Measurements from ENCODE around the gene FGA. TPM values are rescaled to one million over a fixed set of nuclear protein-coding genes. Genes with fewer than 3 reads are reported as not detected.

The FGA gene
- total RNA-seq, 1 donor from 2014 or later, result 13.5 TPM

- no peaks in the 10 kb centered on the region for H3K36me3 Mint-ChIP-seq (ENCODE audit: insufficient read depth)
- H3K27me3 Mint-ChIP-seq, result no peaks in the 10 kb centered on the region
- peak; percentile 52 for DNase-seq (ENCODE audit: low spot score, unreplicated experiment)
- H3K4me1 Mint-ChIP-seq (ENCODE audit: low read depth), result peaks cover 14% of the 10 kb centered on the region
- H3K4me3 Mint-ChIP-seq (ENCODE audit: low read depth), result no peak overlapping the region
- peak; percentile 93 for TF ChIP-seq CTCF (IDR thresholded peaks at IDR 0.05; ENCODE audit: unreplicated experiment)
- H3K27ac Mint-ChIP-seq, result peak overlapping the region; percentile 71
- H3K9me3 Mint-ChIP-seq (ENCODE audit: low read depth), result no peaks in the 10 kb centered on the region
Observed at GRCh38 chr4:154551872-154552686, 38.5 kb downstream of the FGA start.

- Mint-ChIP-seq H3K36me3 (ENCODE audit: insufficient read depth) (peaks cover 4% of the 10 kb centered on the region), H3K9me3 (ENCODE audit: low read depth) (no peaks in the 10 kb centered on the region), H3K4me3 (ENCODE audit: low read depth) (peak within 1 kb of the TSS; percentile 97), H3K4me1 (ENCODE audit: low read depth) (peaks cover 14% of the 10 kb centered on the region), H3K27me3 (no peaks in the 10 kb centered on the region), H3K27ac (peak within 1 kb of the TSS; percentile 97)
- DNase-seq (ENCODE audit: low spot score, unreplicated experiment), result peak; percentile 95
- no peak for TF ChIP-seq CTCF (IDR thresholded peaks at IDR 0.05; ENCODE audit: unreplicated experiment)
Observed at GRCh38 chr4:154549894-154550790, 40.4 kb downstream of the FGA start, which contains the start of gene PLRG1. Gene PLRG1 (minus strand): TSS chr4:154550400. CDS start chr4:154550308, 92 bp downstream.

GRCh38 chr4:154545689-154546088, 44.9 kb downstream of the FGA start:
- Mint-ChIP-seq H3K9me3 (ENCODE audit: low read depth) (peaks cover 3% of the 10 kb centered on the region), H3K27me3 (no peaks in the 10 kb centered on the region), H3K27ac (no peak overlapping the region), H3K4me3 (ENCODE audit: low read depth) (no peak overlapping the region), H3K4me1 (ENCODE audit: low read depth) (peaks cover 14% of the 10 kb centered on the region), H3K36me3 (ENCODE audit: insufficient read depth) (peaks cover 23% of the 10 kb centered on the region)
- DNase-seq (ENCODE audit: low spot score, unreplicated experiment), result no peak
- peak; percentile 35 for TF ChIP-seq CTCF (IDR thresholded peaks at IDR 0.05; ENCODE audit: unreplicated experiment)

GRCh38 chr4:154542271-154542879, 48.2 kb downstream of the FGA start:
- no peak overlapping the region for H3K4me3 Mint-ChIP-seq (ENCODE audit: low read depth)
- no peak for DNase-seq (ENCODE audit: low spot score, unreplicated experiment)
- no peaks in the 10 kb centered on the region for H3K4me1 Mint-ChIP-seq (ENCODE audit: low read depth)
- H3K9me3 Mint-ChIP-seq (ENCODE audit: low read depth), result peaks cover 3% of the 10 kb centered on the region
- H3K27ac Mint-ChIP-seq, result no peak overlapping the region
- no peaks in the 10 kb centered on the region for H3K27me3 Mint-ChIP-seq
- no peak for TF ChIP-seq CTCF (IDR thresholded peaks at IDR 0.05; ENCODE audit: unreplicated experiment)
- peaks cover 34% of the 10 kb centered on the region for H3K36me3 Mint-ChIP-seq (ENCODE audit: insufficient read depth)

Other genes with a start within 250 kb of the FGA start
- gene DCHS2, start 98.9 kb downstream of the FGA start, total RNA-seq, result 0.43 and 0.64 TPM in 2 replicates
- 96.3 and 102 TPM in 2 replicates for gene PLRG1, start 40.3 kb downstream of the FGA start, total RNA-seq
- 37.7 and 63.3 TPM in 2 replicates for gene FGB, start 27.7 kb downstream of the FGA start, total RNA-seq
- gene FGG, start 21.9 kb upstream of the FGA start, total RNA-seq, result 7.4 and 14.0 TPM in 2 replicates
- 22.6 and 23.3 TPM in 2 replicates for gene LRAT, start 153.3 kb upstream of the FGA start, total RNA-seq
- 0.62 and 0.98 TPM in 2 replicates for gene RBM46, start 190.5 kb upstream of the FGA start, total RNA-seq

Measured in progenitor cell of endocrine pancreas (in vitro differentiated cells).